RWPE2 (cell line): ENCODE data around the gene BATF3.

Experiments used
- ATAC-seq: fragments of 200-7000 bp; cut with Tn5 transposase; 3 replicates; pipeline ENCODE4 v1.9.1; 2021; ENCODE audit warnings: low read depth
- DNase-seq: peaks from one replicate; pipeline ENCODE4 v3.0.0-alpha.2; 2020; ENCODE audit warnings: low spot score
- H3K27ac ChIP-seq: fragments of 450-650 bp; 2 replicates; pipeline ENCODE4 v1.5.1; 2017; ENCODE audit warnings: mild to moderate bottlenecking; ENCODE audit not compliant: poor library complexity, severe bottlenecking
- H3K27me3 ChIP-seq: fragments of 250-450 bp; sonication (Bioruptor Pico); 2 replicates; pipeline ENCODE4 v1.5.1; 2021; ENCODE audit warnings: mild to moderate bottlenecking, moderate library complexity; ENCODE audit not compliant: insufficient read depth, poor library complexity, severe bottlenecking
- H3K36me3 ChIP-seq: fragments of 250-450 bp; sonication (Bioruptor Pico); 2 replicates; pipeline ENCODE4 v1.5.1; 2020; ENCODE audit warnings: low read depth, mild to moderate bottlenecking, moderate library complexity
- H3K4me1 ChIP-seq: fragments of 250-450 bp; sonication (Bioruptor Pico); 2 replicates; pipeline ENCODE4 v1.5.1; 2021; ENCODE audit warnings: mild to moderate bottlenecking, moderate library complexity; ENCODE audit not compliant: insufficient read depth, poor library complexity, severe bottlenecking
- H3K4me3 ChIP-seq: fragments of 250-450 bp; sonication (Bioruptor Pico); 2 replicates; pipeline ENCODE4 v1.5.1; 2021; ENCODE audit warnings: mild to moderate bottlenecking, moderate library complexity; ENCODE audit not compliant: severe bottlenecking
- H3K9me3 ChIP-seq: fragments of 250-450 bp; sonication (Bioruptor Pico); 2 replicates; pipeline ENCODE4 v1.5.1; 2021; ENCODE audit warnings: mild to moderate bottlenecking, moderate library complexity; ENCODE audit not compliant: severe bottlenecking
- TF ChIP-seq, protein P1 (sequence below): fragments of 450-650 bp; IDR thresholded peaks from one replicate; pipeline ENCODE4 v1.5.1; 2017; ENCODE audit warnings: mild to moderate bottlenecking, moderate library complexity; ENCODE audit not compliant: poor library complexity, severe bottlenecking

The BATF3 gene

GRCh38 chr1:212678456-212679410 is 20.9 kb downstream of the BATF3 start:
- no peak overlapping the region for H3K27ac ChIP-seq
- no peaks in the 10 kb centered on the region for H3K27me3 ChIP-seq
- TF ChIP-seq, protein P1, sequence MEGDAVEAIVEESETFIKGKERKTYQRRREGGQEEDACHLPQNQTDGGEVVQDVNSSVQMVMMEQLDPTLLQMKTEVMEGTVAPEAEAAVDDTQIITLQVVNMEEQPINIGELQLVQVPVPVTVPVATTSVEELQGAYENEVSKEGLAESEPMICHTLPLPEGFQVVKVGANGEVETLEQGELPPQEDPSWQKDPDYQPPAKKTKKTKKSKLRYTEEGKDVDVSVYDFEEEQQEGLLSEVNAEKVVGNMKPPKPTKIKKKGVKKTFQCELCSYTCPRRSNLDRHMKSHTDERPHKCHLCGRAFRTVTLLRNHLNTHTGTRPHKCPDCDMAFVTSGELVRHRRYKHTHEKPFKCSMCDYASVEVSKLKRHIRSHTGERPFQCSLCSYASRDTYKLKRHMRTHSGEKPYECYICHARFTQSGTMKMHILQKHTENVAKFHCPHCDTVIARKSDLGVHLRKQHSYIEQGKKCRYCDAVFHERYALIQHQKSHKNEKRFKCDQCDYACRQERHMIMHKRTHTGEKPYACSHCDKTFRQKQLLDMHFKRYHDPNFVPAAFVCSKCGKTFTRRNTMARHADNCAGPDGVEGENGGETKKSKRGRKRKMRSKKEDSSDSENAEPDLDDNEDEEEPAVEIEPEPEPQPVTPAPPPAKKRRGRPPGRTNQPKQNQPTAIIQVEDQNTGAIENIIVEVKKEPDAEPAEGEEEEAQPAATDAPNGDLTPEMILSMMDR = no peak
- no peak overlapping the region for H3K4me3 ChIP-seq
- DNase-seq = no peak
- H3K36me3 ChIP-seq = no peaks in the 10 kb centered on the region
- no peaks in the 10 kb centered on the region for H3K9me3 ChIP-seq
- ATAC-seq = no peak
- no peaks in the 10 kb centered on the region for H3K4me1 ChIP-seq

DNA sequence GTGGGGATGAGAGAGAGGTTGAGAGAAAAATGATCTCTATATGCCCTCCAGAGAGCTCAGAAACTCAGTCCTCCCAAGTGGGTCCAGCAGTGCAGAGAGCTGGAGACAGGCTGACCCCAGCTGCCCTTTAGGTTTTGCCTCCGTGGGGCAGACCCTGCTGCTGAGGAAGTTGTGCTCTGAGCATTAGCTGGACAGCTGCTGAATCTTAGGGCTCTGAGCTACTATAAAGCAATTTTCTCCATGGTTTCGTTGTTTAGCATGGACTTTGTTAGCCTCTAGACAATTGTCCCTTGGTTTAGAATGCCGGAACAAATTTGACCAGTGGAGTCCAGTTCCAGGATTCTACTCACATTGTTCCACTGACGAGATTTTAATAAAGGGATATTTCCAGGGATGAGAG is 22.1 kb downstream of the BATF3 start:
- ATAC-seq = no peak
- TF ChIP-seq, protein P1 = no peak

DNA sequence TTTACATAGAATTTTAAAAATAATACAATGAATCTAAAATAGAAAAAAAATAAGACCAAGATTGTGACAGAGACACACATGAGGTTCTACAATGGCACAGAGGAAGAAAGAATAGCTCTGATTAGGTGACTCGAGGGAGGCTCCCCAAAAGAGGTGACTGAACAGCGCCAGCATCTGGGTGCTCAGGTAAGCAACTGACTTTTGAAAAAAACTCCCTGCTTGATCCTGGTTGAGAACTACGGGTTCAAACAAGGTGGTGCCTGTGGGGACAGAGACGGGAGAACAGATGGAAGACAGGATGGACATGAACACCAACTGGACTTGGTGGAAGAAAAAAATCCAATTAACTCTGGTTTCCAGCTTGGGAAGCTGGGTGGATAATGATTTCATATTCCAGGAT is 22.5 kb downstream of the BATF3 start:
- no peak for DNase-seq
- H3K36me3 ChIP-seq = no peaks in the 10 kb centered on the region
- no peak overlapping the region for H3K27ac ChIP-seq
- H3K27me3 ChIP-seq = no peaks in the 10 kb centered on the region
- no peaks in the 10 kb centered on the region for H3K4me1 ChIP-seq
- H3K4me3 ChIP-seq = no peak overlapping the region
- no peak for ATAC-seq
- TF ChIP-seq, protein P1 = no peak
- no peaks in the 10 kb centered on the region for H3K9me3 ChIP-seq

More for the DNA sequence above, 22.1 kb downstream of the BATF3 start:
- Histone ChIP-seq H3K4me3 (no peak overlapping the region), H3K9me3 (no peaks in the 10 kb centered on the region), H3K4me1 (no peaks in the 10 kb centered on the region), H3K27me3 (no peaks in the 10 kb centered on the region), H3K36me3 (no peaks in the 10 kb centered on the region), H3K27ac (no peak overlapping the region)
- DNase-seq = no peak

- H3K4me1 ChIP-seq = no peaks in the 10 kb centered on the region
Measured at GRCh38 chr1:212675675-212676074, 24.0 kb downstream of the BATF3 start.

More at GRCh38 chr1:212675675-212676074, 24.0 kb downstream of the BATF3 start:
- no peaks in the 10 kb centered on the region for H3K27me3 ChIP-seq
- no peak overlapping the region for H3K4me3 ChIP-seq
- TF ChIP-seq, protein P1 = no peak
- H3K36me3 ChIP-seq = no peaks in the 10 kb centered on the region
- no peaks in the 10 kb centered on the region for H3K9me3 ChIP-seq
- DNase-seq = no peak
- no peak overlapping the region for H3K27ac ChIP-seq
- ATAC-seq = no peak
